Endothelial cell of umbilical vein (primary cell): ENCODE data around the gene ANGEL2. TPM values are rescaled to one million over a fixed set of nuclear protein-coding genes. Genes with fewer than 3 reads are reported as not detected.
A peak's percentile ranks its signal among the peaks of the same experiment; 100 is the strongest.

ENCODE experiments used
- Bru-seq: library from RNA; stranded (reverse); fragments of 400-500 nt; gene quantifications from one replicate; lab custom pipeline; 2021; lab: Mats Ljungman, UMichigan
- BruChase-seq, 2 experiments: library from RNA; stranded (reverse); fragments of 400-500 nt; gene quantifications; one replicate each; lab custom pipeline; 2021; lab: Mats Ljungman, UMichigan
- BruUV-seq: library from RNA; stranded (reverse); fragments of 400-500 nt; replicated peaks from 2 replicates; lab custom pipeline; 2021; lab: Mats Ljungman, UMichigan
- CTCF ChIA-PET: fragments of 300-600, 350-600 bp; sonication (Branson Sonifier 250); formaldehyde crosslinking; loops from one replicate; lab custom pipeline; 2021; ENCODE audit warnings: antibody characterized with exemption, inconsistent platforms; lab: Charles Lee
- POLR2A ChIA-PET: fragments of 300-600, 350-600 bp; sonication (Branson Sonifier 250); formaldehyde crosslinking; loops from one replicate; lab custom pipeline; 2021; ENCODE audit warnings: antibody characterized with exemption, inconsistent platforms; lab: Charles Lee
- DNase-seq: peaks from one replicate; pipeline ENCODE4 v3.0.0-alpha.2; 2011; ENCODE audit warnings: low read depth, low spot score
- FAIRE-seq: peaks from 2 replicates; lab custom pipeline; 2011; peaks lifted over from hg19 to GRCh38; lab: Jason Lieb, UNC
- H2AFZ ChIP-seq: 2 replicates; pipeline ENCODE4 v1.6.0; 2012; ENCODE audit warnings: low read depth, low read length, control low read depth, inconsistent platforms
- H3K27ac ChIP-seq: 2 replicates; pipeline ENCODE4 v1.5.1; 2011; ENCODE audit warnings: low read depth, mild to moderate bottlenecking, control low read depth, low read length, moderate library complexity; ENCODE audit not compliant: insufficient read depth
- H3K27me3 ChIP-seq, 2 experiments: 2 replicates each; pipeline versions ENCODE4 v1.6.0 to v1.6.1; 2011; ENCODE audit warnings: low read length in 2 of 2, mixed read lengths in 1 of 2; ENCODE audit not compliant: control insufficient read depth in 2 of 2, insufficient read depth in 2 of 2
- H3K36me3 ChIP-seq, 2 experiments: 2 replicates in 1 of 2; 3 replicates in 1 of 2; pipeline ENCODE4 v1.5.1; 2011; ENCODE audit warnings: low read length in 2 of 2, mild to moderate bottlenecking in 1 of 2, moderate library complexity in 1 of 2; ENCODE audit not compliant: control insufficient read depth in 2 of 2, insufficient read depth in 2 of 2; ENCODE audit errors: extremely low read depth in 1 of 2
- H3K4me1 ChIP-seq: 3 replicates; pipeline ENCODE4 v1.5.1; 2011; ENCODE audit warnings: mild to moderate bottlenecking, low read length; ENCODE audit not compliant: control insufficient read depth, insufficient read depth; ENCODE audit errors: extremely low read depth
- H3K4me2 ChIP-seq: 2 replicates; pipeline ENCODE4 v1.6.1; 2011; ENCODE audit warnings: low read length, control low read depth, mixed read lengths; ENCODE audit not compliant: insufficient read depth
- H3K4me3 ChIP-seq, 3 experiments: fragments of 200-600 bp in 1 of 3; sonication (generic), shearing (Covaris generic) in 1 of 3; replicated peaks in 1 of 3; 2 replicates each; pipeline ENCODE4 v1.5.1; 2011 to 2016; ENCODE audit warnings: control low read depth in 3 of 3, low read length in 3 of 3, mild to moderate bottlenecking in 2 of 3, inconsistent platforms in 1 of 3, low read depth in 1 of 3, moderate library complexity in 1 of 3; ENCODE audit not compliant: insufficient read depth in 1 of 3
- H3K79me2 ChIP-seq: 2 replicates; pipeline ENCODE4 v1.6.0; 2012; ENCODE audit warnings: low read length, inconsistent platforms; ENCODE audit not compliant: control insufficient read depth, insufficient read depth
- H3K9ac ChIP-seq: replicated peaks from 2 replicates; pipeline ENCODE3; 2011; ENCODE audit warnings: low read length, control low read depth; ENCODE audit not compliant: insufficient read depth; ENCODE audit errors: extremely low read depth
- H3K9me1 ChIP-seq: replicated peaks from 3 replicates; pipeline ENCODE4 v1.6.0; 2011; ENCODE audit warnings: mild to moderate bottlenecking, low read length; ENCODE audit not compliant: control insufficient read depth, insufficient read depth; ENCODE audit errors: extremely low read depth
- H3K9me3 ChIP-seq: replicated peaks from 2 replicates; pipeline ENCODE4 v1.5.1; 2012; ENCODE audit warnings: low read length, inconsistent platforms; ENCODE audit not compliant: control insufficient read depth, insufficient read depth
- H4K20me1 ChIP-seq: replicated peaks from 2 replicates; pipeline ENCODE3; 2011; ENCODE audit warnings: mild to moderate bottlenecking, low read length; ENCODE audit not compliant: control insufficient read depth, insufficient read depth; ENCODE audit errors: extremely low read depth
- EZH2 ChIP-seq: IDR thresholded peaks from 2 replicates; pipeline ENCODE4 v1.6.1; 2012; ENCODE audit warnings: borderline replicate concordance, low read depth, mild to moderate bottlenecking, moderate library complexity, low read length, inconsistent platforms; ENCODE audit not compliant: severe bottlenecking
- FOS ChIP-seq: IDR thresholded peaks from 2 replicates; pipeline ENCODE4 v1.6.1; 2011; ENCODE audit warnings: mild to moderate bottlenecking, low read length, moderate library complexity, borderline replicate concordance; ENCODE audit not compliant: insufficient read depth
- GATA2 ChIP-seq: IDR thresholded peaks from 2 replicates; pipeline ENCODE4 v1.7.0; 2011; ENCODE audit warnings: low read depth, mild to moderate bottlenecking, moderate library complexity, mixed read lengths, low read length; ENCODE audit not compliant: insufficient read length, insufficient read depth
- JUN ChIP-seq: IDR thresholded peaks from 2 replicates; pipeline ENCODE4 v1.6.1; 2011; ENCODE audit warnings: borderline replicate concordance, low read depth; ENCODE audit not compliant: insufficient read length, insufficient read depth
- MYC ChIP-seq: IDR thresholded peaks from one replicate; pipeline ENCODE4 v1.6.1; 2011; ENCODE audit warnings: mild to moderate bottlenecking, low read depth, low read length
- POLR2A ChIP-seq: IDR thresholded peaks from 2 replicates; pipeline ENCODE4 v1.6.1; 2012; ENCODE audit warnings: low read depth, mild to moderate bottlenecking, control low read depth, low read length
- POLR2AphosphoS5 ChIP-seq: IDR thresholded peaks from 2 replicates; pipeline ENCODE4 v1.6.1; 2012; ENCODE audit warnings: low read depth, mild to moderate bottlenecking, control low read depth, low read length, moderate library complexity; ENCODE audit not compliant: insufficient read depth
- dilution Hi-C: fragments of 300-500 bp; cut with MboI; formaldehyde crosslinking; loops from one replicate; pipeline ENCODE4 v1.15.0; 2019; ENCODE audit warnings: low sequenced_read_pairs; ENCODE audit not compliant: extremely low pct_ligation_motif_present
- intact Hi-C: fragments of 100-400 bp; cut with micrococcal nuclease; formaldehyde crosslinking; loops from one replicate; pipeline ENCODE4 v1.10.0; 2022
- long read RNA-seq: library from polyadenylated mRNA; stranded (forward); transcript quantifications from one replicate; pipeline ENCODE4 v2.0.0, GENCODE V29; 2021
- polyA minus RNA-seq, 3 experiments: library from RNA; depleted of rRNA, polyadenylated mRNA; stranded (reverse); fragments of >200 nt; gene quantifications; 1 replicate in 1 of 3; 2 replicates in 2 of 3; pipeline ENCODE4 v1.2.3, GENCODE V29; 2011
- polyA plus RNA-seq, 4 experiments: library from polyadenylated mRNA; depleted of rRNA in 3 of 4; stranded (reverse) in 3 of 4; unstranded in 1 of 4; fragments of >200 nt; gene quantifications; 2 replicates each; pipeline versions ENCODE4 v1.2.1 to v1.2.3, GENCODE V29; 2011 to 2012; ENCODE audit warnings: missing spikeins in 1 of 4
- total RNA-seq: library from RNA; stranded (reverse); gene quantifications from 2 replicates; pipeline ENCODE4 v1.2.3, GENCODE V29; 2021
- TF ChIP-seq, protein P1 (sequence below), 2 donors: IDR thresholded peaks; 1 replicate in 1 of 2; 2 replicates in 1 of 2; pipeline ENCODE4 v1.5.1; 2011; ENCODE audit warnings: low read length in 2 of 2, mild to moderate bottlenecking in 2 of 2, moderate library complexity in 2 of 2, control low read depth in 1 of 2, inconsistent platforms in 1 of 2, low read depth in 1 of 2; ENCODE audit not compliant: insufficient read depth in 1 of 2; ENCODE audit errors: extremely low read depth in 1 of 2
- TF ChIP-seq, protein P2 (sequence below): IDR thresholded peaks from 2 replicates; pipeline ENCODE4 v1.6.1; 2011; ENCODE audit not compliant: insufficient read depth, insufficient read length

Gene ANGEL2, protein sequence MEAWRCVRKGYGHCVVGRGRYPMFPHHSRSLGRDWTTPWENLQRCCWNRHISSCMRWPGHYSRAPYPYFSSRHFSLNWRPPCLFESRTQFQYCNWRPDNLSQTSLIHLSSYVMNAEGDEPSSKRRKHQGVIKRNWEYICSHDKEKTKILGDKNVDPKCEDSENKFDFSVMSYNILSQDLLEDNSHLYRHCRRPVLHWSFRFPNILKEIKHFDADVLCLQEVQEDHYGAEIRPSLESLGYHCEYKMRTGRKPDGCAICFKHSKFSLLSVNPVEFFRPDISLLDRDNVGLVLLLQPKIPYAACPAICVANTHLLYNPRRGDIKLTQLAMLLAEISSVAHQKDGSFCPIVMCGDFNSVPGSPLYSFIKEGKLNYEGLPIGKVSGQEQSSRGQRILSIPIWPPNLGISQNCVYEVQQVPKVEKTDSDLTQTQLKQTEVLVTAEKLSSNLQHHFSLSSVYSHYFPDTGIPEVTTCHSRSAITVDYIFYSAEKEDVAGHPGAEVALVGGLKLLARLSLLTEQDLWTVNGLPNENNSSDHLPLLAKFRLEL
- total RNA-seq (31.6 and 39.1 TPM in 2 replicates), polyA plus RNA-seq (11.9 and 12.6 TPM in 2 replicates), polyA minus RNA-seq (33.6 and 35.0 TPM in 2 replicates), Bru-seq, nascent RNA (percentile 86 among the genes with signal in this experiment), BruChase-seq, experiment 1, labeled RNA remaining after a 6-hour chase (percentile 83 among the genes with signal in this experiment), BruChase-seq, experiment 2, labeled RNA remaining after a 2-hour chase (percentile 91 among the genes with signal in this experiment)
- polyA plus RNA-seq (2011; cell fraction: cytosol; rRNA removed) = 9.3 and 11.1 TPM in 2 replicates
- polyA plus RNA-seq (2011; cell fraction: nucleus; rRNA removed) = 42.1 and 48.3 TPM in 2 replicates
- polyA plus RNA-seq (2012) = 15.0 and 17.3 TPM in 2 replicates
- 15.6 TPM for polyA minus RNA-seq (2011; cell fraction: cytosol; rRNA and poly(A)+ RNA removed)
- polyA minus RNA-seq (2011; cell fraction: nucleus; rRNA and poly(A)+ RNA removed) = 40.7 and 54.5 TPM in 2 replicates
- long read RNA-seq, full-length matches to known transcripts = 9 of 42 reads
- long read RNA-seq, partial matches to known transcripts = 7 of 42 reads
- long read RNA-seq, other reads (novel, unspliced or antisense) = 26 of 42 reads

DNA sequence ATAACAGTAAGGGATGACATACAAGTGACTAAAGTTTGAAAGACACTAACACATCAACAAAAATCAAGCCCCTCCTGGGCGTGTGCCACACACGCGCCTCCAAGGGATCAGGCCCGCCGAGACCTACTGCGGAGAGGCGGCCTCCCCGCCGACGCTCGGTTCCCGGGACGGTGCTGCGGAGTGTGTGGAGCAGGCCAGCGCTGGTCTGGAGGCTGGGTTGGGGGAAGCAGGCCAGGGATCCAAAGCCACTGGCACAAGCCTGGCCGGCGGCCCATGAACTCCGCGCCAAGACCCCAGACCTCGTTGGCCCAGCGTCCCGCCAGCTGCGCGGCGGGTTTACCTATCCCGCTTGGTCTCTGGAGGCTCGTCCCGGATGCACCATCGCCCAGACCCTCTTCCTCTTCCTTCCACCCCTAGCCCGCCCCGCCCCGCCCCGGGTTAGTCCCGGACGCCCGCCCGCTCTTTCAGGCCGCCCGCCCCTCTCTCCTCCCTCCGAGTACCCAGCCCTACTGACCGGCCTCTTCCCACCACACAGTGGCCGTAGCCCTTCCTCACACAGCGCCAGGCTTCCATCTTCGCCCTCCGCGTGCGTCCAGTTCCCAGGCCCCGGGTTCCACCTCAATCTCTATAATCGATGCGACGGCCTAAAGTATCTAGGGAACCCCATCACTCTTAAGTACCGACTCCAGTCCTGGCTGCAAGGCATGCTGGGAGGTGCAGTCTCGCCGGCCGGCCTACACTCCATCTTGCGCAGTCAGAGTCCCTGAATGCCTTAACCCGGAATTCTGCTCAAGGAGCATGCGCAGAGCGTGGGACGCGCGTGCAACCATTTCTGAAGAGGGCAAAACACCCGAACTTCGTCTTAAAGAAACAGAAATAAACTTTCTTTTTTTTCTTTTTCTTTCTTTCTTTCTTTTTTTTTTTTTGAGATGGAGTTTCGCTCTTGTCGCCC is at the start of gene ANGEL2:
ANGEL2 (minus strand) TSS at position 769 of the 952 bp plus-strand sequence; CDS start at position 573, 196 bp downstream.
- Histone ChIP-seq H4K20me1 (no peaks in the 10 kb centered on the region), H3K9me1 (no peaks in the 10 kb centered on the region), H3K4me1 (peaks cover 6% of the 10 kb centered on the region), H3K9ac (peak within 1 kb of the TSS; percentile 68), H3K9me3 (no peaks in the 10 kb centered on the region), H3K27ac (peak within 1 kb of the TSS; percentile 27), H3K27me3 (peaks cover under 1 to 4% of the 10 kb centered on the region in 2 experiments), H2AFZ (peak within 1 kb of the TSS; percentile 76), H3K79me2 (peaks cover 27% of the 10 kb centered on the region), H3K36me3 (peaks cover 4 to 5% of the 10 kb centered on the region in 2 experiments), H3K4me2 (peak within 1 kb of the TSS; percentile 84), H3K4me3 (peak within 1 kb of the TSS; percentile 47 to 86 (median 85))
- DNase-seq (peak; percentile 98), FAIRE-seq (peak; percentile 94)
- dilution Hi-C loops (no loop called here), intact Hi-C loops (loop anchor here (1.0 to 2.0 kb wide), 3 partner anchors 36 to 224 kb away; partner anchors contain the start of genes NSL1, RPS6KC1, TATDN3 and VASH2)
- ChIA-PET CTCF (interaction anchor here (0.9 kb wide), 1 partner anchor 1302 kb away, joined by 3 read pairs; no protein-coding TSS in a partner anchor), POLR2A (interaction anchor here (0.6 to 0.7 kb wide), 3 partner anchors 9 to 177 kb away, joined by 3 to 8 read pairs (median 3); no protein-coding TSS in a partner anchor)
- no peak for TF ChIP-seq JUN
- TF ChIP-seq POLR2A = peak; percentile 97
- TF ChIP-seq POLR2AphosphoS5 = peak; percentile 80
- TF ChIP-seq, protein P1, sequence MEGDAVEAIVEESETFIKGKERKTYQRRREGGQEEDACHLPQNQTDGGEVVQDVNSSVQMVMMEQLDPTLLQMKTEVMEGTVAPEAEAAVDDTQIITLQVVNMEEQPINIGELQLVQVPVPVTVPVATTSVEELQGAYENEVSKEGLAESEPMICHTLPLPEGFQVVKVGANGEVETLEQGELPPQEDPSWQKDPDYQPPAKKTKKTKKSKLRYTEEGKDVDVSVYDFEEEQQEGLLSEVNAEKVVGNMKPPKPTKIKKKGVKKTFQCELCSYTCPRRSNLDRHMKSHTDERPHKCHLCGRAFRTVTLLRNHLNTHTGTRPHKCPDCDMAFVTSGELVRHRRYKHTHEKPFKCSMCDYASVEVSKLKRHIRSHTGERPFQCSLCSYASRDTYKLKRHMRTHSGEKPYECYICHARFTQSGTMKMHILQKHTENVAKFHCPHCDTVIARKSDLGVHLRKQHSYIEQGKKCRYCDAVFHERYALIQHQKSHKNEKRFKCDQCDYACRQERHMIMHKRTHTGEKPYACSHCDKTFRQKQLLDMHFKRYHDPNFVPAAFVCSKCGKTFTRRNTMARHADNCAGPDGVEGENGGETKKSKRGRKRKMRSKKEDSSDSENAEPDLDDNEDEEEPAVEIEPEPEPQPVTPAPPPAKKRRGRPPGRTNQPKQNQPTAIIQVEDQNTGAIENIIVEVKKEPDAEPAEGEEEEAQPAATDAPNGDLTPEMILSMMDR (IDR thresholded peaks at IDR 0.05; ENCODE audit: extremely low read depth in 1 of 2, insufficient read depth in 1 of 2, low read depth in 1 of 2, low read length in 2 of 2) = no peak
- TF ChIP-seq FOS = no peak
- TF ChIP-seq GATA2 = no peak
- TF ChIP-seq, protein P2, sequence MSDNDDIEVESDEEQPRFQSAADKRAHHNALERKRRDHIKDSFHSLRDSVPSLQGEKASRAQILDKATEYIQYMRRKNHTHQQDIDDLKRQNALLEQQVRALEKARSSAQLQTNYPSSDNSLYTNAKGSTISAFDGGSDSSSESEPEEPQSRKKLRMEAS = no peak
- no peak for TF ChIP-seq MYC
- TF ChIP-seq EZH2 = no peak
- TSS peak; percentile 85 for BruUV-seq
